Mucosa of stomach (tissue), 1 donor: ENCODE measurements around the gene TMEM221.
A peak's percentile ranks its signal among the peaks of the same experiment; 100 is the strongest.

ENCODE experiments used
- H3K27me3 ChIP-seq: one replicate; pipeline ENCODE4 v1.7.0; 2013; ENCODE audit warnings: mild to moderate bottlenecking, low read length; ENCODE audit not compliant: control insufficient read depth, insufficient read depth
- H3K36me3 ChIP-seq: one replicate; pipeline ENCODE4 v1.7.0; 2013; ENCODE audit warnings: low read length; ENCODE audit not compliant: control insufficient read depth, insufficient read depth
- H3K4me1 ChIP-seq: one replicate; pipeline ENCODE4 v1.7.0; 2013; ENCODE audit warnings: mild to moderate bottlenecking, low read length; ENCODE audit not compliant: control insufficient read depth, insufficient read depth
- H3K4me3 ChIP-seq: one replicate; pipeline ENCODE4 v1.7.0; 2013; ENCODE audit warnings: low read length
- H3K9ac ChIP-seq: one replicate; pipeline ENCODE4 v1.7.0; 2013; ENCODE audit warnings: mild to moderate bottlenecking, low read length, moderate library complexity
- H3K9me3 ChIP-seq: one replicate; pipeline ENCODE4 v1.7.0; 2013; ENCODE audit warnings: mild to moderate bottlenecking, low read length, moderate library complexity; ENCODE audit not compliant: control insufficient read depth
- donor health status: Pancreatic carcinoma.

Gene TMEM221

DNA sequence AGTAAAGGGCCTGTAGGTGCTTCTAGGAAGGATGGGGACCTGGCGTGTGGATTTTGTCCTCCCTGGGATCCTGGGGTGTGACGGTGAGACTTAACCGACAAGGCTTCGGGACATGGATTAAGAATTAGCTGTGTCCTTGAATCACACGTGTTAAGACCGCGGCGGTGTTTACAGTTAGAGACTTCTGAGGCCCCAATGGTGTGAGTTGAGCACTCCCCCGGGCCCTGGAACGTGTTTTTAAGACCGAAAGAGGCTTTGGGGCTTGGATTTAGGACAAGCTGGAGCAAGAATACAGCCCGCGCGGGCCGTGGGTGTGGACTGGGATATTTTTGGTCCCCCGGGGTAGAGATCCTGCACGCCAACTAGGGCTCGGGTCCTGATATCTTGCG lies 20.6 kb upstream of the TMEM221 start:
- H3K9me3 ChIP-seq, result no peaks in the 10 kb centered on the region
- H3K4me1 ChIP-seq, result peaks cover 30% of the 10 kb centered on the region
- peak overlapping the region; percentile 66 for H3K9ac ChIP-seq
- peak overlapping the region; percentile 71 for H3K4me3 ChIP-seq
- H3K36me3 ChIP-seq, result no peaks in the 10 kb centered on the region
- no peaks in the 10 kb centered on the region for H3K27me3 ChIP-seq

DNA sequence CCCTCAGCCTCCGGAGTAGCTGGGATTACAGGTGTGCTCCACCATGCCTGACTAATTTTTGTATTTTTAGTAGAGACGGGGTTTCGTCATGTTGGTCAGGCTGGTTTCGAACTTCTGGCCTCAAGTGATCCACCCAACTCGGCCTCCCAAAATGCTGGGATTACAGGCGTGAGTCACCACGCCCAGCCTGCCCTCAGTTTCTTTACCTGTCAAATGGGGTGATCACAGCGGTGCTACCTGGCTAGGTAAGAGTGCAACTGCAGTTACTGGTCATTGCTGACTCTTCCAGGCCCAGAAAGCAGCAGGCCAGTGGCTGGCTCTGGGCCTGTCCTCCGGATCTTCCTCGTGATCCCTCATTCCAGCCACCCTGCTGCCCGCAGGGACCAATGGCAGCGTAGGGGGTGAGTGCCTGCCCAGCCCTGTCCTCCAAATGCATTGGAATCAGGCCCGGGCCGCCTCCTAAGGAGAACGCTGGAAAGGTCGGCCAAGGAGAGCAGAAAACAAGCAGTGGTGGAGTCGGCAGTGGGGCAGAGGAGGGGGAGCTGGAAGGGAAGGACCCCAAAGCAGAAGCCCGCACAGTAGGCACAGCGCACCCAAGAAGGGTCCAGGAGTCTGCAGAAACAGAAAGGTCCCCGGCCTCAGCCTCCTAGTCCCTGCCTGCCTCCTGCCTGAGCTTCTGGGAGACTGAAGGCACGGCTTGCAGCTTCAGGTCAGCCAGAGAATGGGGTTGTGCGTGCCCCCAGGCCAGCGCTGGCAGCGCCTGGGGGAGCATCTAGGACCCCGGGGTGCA lies 20.0 kb upstream of the TMEM221 start:
- Histone ChIP-seq H3K4me3 (peak overlapping the region; percentile 71), H3K4me1 (peaks cover 30% of the 10 kb centered on the region), H3K9me3 (no peaks in the 10 kb centered on the region), H3K27me3 (no peaks in the 10 kb centered on the region), H3K9ac (peak overlapping the region; percentile 66), H3K36me3 (no peaks in the 10 kb centered on the region)

- H3K9ac ChIP-seq, result peak overlapping the region; percentile 66
- peaks cover 24% of the 10 kb centered on the region for H3K4me1 ChIP-seq
- H3K9me3 ChIP-seq, result no peaks in the 10 kb centered on the region
- H3K4me3 ChIP-seq, result no peak overlapping the region
- no peaks in the 10 kb centered on the region for H3K36me3 ChIP-seq
- H3K27me3 ChIP-seq, result no peaks in the 10 kb centered on the region
Observed at GRCh38 chr19:17467471-17468301, 19.2 kb upstream of the TMEM221 start.

GRCh38 chr19:17466487-17466850 lies 18.0 kb upstream of the TMEM221 start:
- Histone ChIP-seq H3K4me1 (peaks cover 21% of the 10 kb centered on the region), H3K9ac (no peak overlapping the region), H3K9me3 (no peaks in the 10 kb centered on the region), H3K36me3 (no peaks in the 10 kb centered on the region), H3K4me3 (no peak overlapping the region), H3K27me3 (no peaks in the 10 kb centered on the region)

DNA sequence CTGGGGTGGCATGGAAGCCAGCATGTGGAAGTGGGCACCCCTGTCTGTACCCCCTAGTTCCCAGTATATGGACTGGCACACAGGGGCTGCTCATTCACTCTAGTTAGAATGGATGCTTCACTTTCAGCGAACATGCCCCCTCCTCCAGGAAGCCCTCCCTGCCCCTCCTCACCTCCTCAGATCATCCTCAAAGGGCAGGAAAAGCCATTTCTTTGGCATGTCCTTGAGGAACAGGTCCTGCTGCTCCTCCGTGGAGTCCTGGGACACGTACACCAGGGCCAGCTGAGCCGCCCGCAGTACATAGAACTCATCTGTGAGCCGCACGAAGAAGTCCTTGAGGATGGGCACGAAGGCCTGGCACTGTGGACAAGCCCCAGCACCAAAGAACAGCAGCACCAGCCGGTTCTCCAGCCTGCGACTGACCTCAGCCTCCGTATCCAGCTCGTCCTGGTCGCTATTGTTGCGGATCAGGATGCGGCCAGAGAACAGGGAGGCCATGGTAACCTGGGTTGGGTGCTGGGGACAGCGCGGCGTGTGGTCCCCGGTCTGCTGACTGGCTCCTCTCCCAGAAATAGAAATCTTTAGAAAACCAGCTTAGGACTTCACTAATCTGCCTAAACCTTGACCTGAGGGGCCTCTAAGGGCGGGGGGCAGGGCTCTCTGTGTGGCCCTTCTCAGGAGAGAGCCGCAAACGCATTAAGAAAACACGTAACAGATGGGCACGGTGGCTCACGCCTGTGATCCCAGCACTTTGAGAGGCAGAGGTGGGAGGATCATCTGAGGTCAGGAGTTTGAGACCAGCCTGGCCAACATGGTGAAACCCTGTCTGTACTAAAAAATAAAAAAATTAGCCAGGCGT lies 12.1 kb upstream of the TMEM221 start, which contains the start of gene NXNL1:
Gene NXNL1 (minus strand): TSS at position 555 of the 859 bp plus-strand sequence. CDS start 57 bp downstream, at position 498.
- peaks cover 9% of the 10 kb centered on the region for H3K27me3 ChIP-seq
- H3K4me3 ChIP-seq, result no peak within 1 kb of the TSS
- H3K9ac ChIP-seq, result no peak within 1 kb of the TSS
- H3K36me3 ChIP-seq, result no peaks in the 10 kb centered on the region
- no peaks in the 10 kb centered on the region for H3K4me1 ChIP-seq
- no peaks in the 10 kb centered on the region for H3K9me3 ChIP-seq

GRCh38 chr19:17458970-17459369 lies 10.5 kb upstream of the TMEM221 start:
- Histone ChIP-seq H3K4me1 (no peaks in the 10 kb centered on the region), H3K27me3 (peaks cover 17% of the 10 kb centered on the region)

DNA sequence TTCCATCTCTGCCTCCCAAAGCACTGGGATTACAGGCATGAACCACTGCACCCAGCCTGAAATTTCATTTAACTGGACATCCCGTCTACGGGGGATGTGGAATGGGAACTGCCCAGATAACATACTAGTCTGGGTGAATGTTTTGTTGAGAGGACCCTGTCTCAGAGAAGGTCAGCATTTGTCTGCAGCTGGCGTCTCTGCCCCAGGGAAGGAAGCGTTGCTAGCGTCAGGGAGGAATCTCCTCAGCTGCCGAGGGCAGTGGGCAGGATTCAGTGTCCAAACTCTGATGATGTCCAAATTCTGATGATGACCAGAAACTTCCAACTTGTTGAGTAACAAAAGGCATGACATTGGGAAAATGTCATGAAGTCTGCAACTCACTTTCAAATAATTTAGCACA lies 9.1 kb upstream of the TMEM221 start:
- Histone ChIP-seq H3K4me3 (no peak overlapping the region), H3K27me3 (peaks cover 23% of the 10 kb centered on the region), H3K4me1 (no peaks in the 10 kb centered on the region), H3K36me3 (no peaks in the 10 kb centered on the region), H3K9ac (no peak overlapping the region), H3K9me3 (no peaks in the 10 kb centered on the region)

More at GRCh38 chr19:17458970-17459369, 10.5 kb upstream of the TMEM221 start:
- H3K4me3 ChIP-seq, result no peak overlapping the region
- H3K9me3 ChIP-seq, result no peaks in the 10 kb centered on the region
- H3K36me3 ChIP-seq, result no peaks in the 10 kb centered on the region
- no peak overlapping the region for H3K9ac ChIP-seq

GRCh38 chr19:17456127-17456526 lies 7.7 kb upstream of the TMEM221 start:
- H3K36me3 ChIP-seq, result no peaks in the 10 kb centered on the region
- no peak overlapping the region for H3K4me3 ChIP-seq
- no peaks in the 10 kb centered on the region for H3K9me3 ChIP-seq
- no peaks in the 10 kb centered on the region for H3K4me1 ChIP-seq
- H3K27me3 ChIP-seq, result peaks cover 23% of the 10 kb centered on the region
- H3K9ac ChIP-seq, result no peak overlapping the region

DNA sequence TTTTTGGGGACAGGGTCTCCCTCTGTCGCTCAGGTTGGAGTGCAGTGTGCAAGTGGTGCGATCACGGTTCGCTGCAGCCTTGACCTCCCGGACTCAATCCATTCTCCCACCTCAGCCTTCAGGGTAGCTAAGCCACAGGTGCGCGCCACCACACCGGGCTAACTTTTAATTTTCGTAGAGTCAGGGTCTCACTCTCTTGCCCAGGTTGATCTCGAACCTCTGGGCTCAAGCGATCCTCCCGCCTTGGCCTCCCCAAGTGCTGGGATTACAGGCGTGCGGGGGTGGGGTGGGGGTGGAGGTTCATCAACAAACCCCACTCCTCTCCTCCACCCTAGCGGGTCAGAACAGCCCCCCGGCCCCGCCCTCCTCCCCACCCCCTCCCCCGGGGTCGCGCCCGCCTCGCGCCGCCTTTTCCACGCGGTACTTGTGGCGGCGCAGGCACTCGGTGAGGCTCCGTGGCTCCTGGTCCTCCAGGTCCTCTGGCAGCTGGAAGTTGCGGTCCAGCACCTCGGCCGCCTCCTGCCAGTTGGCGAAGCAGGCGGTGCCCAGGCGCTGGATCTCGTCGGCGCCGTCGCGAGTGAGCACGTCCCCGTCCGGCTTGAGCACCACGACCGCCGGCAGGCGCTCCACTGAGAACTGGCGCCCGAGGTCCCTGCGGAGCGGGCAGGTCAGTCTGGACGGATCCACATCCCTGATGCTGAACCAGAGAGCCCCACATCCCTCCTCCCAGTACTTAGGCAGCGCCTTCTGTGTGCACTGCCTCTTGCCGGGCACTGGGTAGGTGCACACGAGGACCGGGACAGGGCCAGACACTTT lies 7.0 kb upstream of the TMEM221 start:
- Histone ChIP-seq H3K27me3 (peaks cover 23% of the 10 kb centered on the region), H3K4me3 (no peak overlapping the region), H3K9me3 (no peaks in the 10 kb centered on the region), H3K36me3 (no peaks in the 10 kb centered on the region), H3K4me1 (no peaks in the 10 kb centered on the region), H3K9ac (no peak overlapping the region)

DNA sequence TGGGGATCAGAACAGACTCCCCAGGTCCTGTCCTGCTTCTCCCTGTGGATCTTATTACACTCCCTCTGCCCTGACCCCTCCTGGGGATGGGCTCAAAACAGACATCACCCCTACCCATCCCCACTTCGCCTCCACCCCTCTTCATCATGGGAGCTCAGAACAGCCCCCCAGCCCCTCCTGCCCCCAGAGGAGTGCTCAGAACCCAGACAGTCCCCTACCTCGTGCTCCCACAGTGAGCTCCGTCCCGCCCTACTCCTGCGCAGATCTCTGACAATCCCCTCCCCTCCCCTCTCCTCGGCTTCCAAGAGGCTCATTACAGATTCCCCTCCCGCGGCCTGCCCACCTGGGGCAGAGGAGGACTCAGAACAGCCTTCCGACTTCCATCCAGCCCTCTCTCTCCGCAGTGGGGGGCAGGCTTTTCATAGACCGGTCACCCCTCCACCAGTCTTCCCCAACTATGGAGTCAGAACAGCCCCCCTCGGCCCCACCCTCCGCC lies 6.2 kb upstream of the TMEM221 start:
- H3K9me3 ChIP-seq, result no peaks in the 10 kb centered on the region
- no peaks in the 10 kb centered on the region for H3K4me1 ChIP-seq
- no peaks in the 10 kb centered on the region for H3K36me3 ChIP-seq
- H3K27me3 ChIP-seq, result peaks cover 23% of the 10 kb centered on the region
- H3K9ac ChIP-seq, result no peak overlapping the region
- H3K4me3 ChIP-seq, result no peak overlapping the region

GRCh38 chr19:17451820-17452219 lies 3.4 kb upstream of the TMEM221 start:
- Histone ChIP-seq H3K9me3 (no peaks in the 10 kb centered on the region), H3K9ac (no peak overlapping the region), H3K27me3 (peaks cover 33% of the 10 kb centered on the region), H3K36me3 (no peaks in the 10 kb centered on the region), H3K4me3 (no peak overlapping the region), H3K4me1 (peaks cover 5% of the 10 kb centered on the region)
